ENCODE results near the gene CS. TPM values are rescaled to one million over a fixed set of nuclear protein-coding genes. Genes with fewer than 3 reads are reported as not detected.
"Not testable (repeated sequence)": the region's sequence is repeated elsewhere in the genome, so short reads cannot be mapped to it uniquely, and the experiment has no call there.

CS gene
- total RNA-seq, 2 donors from 2014 or later = 319 to 351 TPM

DNA sequence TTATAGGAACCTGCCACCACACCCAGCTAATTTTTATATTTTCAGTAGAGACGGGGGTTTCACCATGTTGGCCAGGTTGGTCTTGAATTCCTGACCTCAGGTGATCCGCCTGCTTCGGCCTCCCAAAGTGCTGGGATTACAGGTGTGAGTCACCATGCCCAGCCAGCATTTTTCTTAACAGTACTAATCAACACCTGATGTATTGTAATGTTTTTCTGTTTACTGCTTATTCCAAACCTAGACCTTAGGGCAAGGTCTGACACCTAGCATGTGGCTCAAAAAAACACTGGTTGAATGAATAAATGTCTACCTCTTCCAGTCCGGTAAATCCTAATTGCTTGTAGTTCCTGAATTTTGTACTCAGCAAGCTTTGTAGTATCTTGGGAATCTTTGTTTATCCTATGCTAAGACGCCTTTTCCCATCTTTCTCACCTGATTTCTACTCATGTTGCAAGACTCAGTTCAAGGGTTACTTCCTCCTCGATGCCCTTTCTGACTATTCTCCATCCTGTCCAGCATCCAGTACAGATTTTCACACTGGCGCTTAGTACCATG is 30.9 kb upstream of the CS start:
- no peaks in the 10 kb centered on the region for H3K9me3 Mint-ChIP-seq
- H3K36me3 Mint-ChIP-seq = peaks cover 0 to 3% of the 10 kb centered on the region in 2 donors
- DNase-seq (ENCODE audit: low spot score in 2 of 2) (no peak), ATAC-seq (no peak)
- no peak overlapping the region for H3K27ac Mint-ChIP-seq

DNA sequence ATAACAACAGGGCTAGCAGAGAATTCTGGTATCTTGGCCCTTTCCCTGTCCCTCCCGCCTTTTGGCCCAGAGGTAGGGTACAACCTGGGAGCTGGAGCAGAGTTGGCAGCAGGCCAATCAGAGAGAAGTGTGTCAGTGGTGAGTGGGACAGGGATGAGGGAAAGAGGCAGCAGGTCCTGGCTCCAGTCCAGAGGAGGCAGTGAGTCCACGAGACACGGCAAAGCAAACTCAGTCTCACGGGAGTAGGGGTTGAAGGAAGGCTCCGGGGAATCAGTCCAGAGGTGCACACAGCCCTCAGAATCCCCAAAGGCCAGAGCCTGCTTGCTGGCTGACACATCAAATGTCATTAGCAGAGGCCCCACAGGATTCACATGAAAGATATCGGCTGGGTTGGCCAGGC is 26.4 kb upstream of the CS start:
- peaks cover 0 to 6% of the 10 kb centered on the region in 2 donors for H3K36me3 Mint-ChIP-seq
- DNase-seq (ENCODE audit: low spot score in 2 of 2) (no peak), ATAC-seq (no peak)
- H3K27ac Mint-ChIP-seq = peak overlapping the region in 1 of 2 donors; percentile 23
- H3K9me3 Mint-ChIP-seq = no peaks in the 10 kb centered on the region

DNA sequence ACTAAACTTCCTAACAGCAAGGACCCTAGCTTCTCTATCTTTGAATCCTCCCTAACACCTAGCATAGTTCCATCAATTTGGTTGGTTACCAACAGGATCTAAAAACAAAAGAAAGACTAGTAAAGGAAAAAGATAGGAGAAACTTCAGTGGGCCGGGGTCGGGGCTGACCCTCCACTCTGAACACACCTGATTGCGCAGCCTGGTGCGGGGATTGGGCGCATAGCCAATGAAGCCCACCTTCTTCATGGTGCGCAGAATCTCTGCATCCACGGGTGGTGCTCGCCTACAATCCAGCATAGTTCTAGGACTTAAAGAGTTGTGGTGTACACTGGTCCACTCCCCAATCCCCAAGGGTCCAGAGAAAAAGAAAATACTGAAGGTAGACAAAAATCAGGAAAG is 26.0 kb upstream of the CS start:
- Mint-ChIP-seq H3K27ac (no peak overlapping the region), H3K9me3 (no peaks in the 10 kb centered on the region), H3K36me3 (peaks cover 0 to 6% of the 10 kb centered on the region in 2 donors)
- ATAC-seq = no peak
- DNase-seq (ENCODE audit: low spot score in 2 of 2) = no peak

DNA sequence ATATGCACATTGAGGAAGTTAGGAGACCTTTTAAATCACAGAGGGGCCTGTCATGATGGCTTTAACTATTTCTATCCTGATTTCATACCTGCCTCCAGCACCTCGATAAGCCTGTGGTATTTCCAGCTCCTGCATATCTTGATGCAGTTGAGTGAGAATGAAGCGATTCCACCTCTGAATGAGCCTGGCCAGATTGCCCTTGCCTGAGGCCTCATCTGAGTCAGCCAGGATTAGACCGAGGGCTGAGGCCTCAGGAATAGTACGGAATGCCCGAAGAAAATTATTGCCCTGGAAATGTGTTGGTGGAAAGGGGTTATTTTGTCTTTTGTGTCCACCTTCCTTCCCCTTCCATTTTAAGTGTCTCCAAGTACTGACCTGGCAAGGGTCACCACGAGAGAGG is 24.1 kb upstream of the CS start:
- ATAC-seq (no peak), DNase-seq (ENCODE audit: low spot score in 2 of 2) (no peak)
- peaks cover 0 to 6% of the 10 kb centered on the region in 2 donors for H3K36me3 Mint-ChIP-seq
- H3K9me3 Mint-ChIP-seq = no peaks in the 10 kb centered on the region
- peak overlapping the region; percentile 24 to 57 for H3K27ac Mint-ChIP-seq

DNA sequence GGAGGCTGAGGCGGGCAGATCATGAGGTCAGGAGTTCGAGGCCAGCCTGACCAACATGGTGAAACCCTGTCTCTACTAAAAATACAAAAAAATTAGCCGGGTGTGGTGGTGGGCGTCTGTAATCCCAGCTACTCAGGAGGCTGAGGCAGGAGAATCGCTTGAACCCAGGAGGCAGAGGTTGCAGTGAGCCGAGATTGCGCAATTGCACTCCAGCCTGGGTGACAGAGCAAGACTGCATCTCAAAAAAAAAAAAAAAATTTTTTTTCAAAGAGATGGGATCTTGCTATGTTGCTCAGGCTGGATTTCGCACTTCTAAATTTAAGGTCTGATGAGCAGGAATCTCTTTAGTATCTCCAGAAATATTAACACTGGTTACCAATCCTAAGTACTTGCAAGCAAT is 21.5 kb upstream of the CS start:
- not testable (repeated sequence) for H3K27ac Mint-ChIP-seq; H3K36me3 Mint-ChIP-seq; DNase-seq (ENCODE audit: low spot score in 2 of 2); ATAC-seq; H3K9me3 Mint-ChIP-seq

DNA sequence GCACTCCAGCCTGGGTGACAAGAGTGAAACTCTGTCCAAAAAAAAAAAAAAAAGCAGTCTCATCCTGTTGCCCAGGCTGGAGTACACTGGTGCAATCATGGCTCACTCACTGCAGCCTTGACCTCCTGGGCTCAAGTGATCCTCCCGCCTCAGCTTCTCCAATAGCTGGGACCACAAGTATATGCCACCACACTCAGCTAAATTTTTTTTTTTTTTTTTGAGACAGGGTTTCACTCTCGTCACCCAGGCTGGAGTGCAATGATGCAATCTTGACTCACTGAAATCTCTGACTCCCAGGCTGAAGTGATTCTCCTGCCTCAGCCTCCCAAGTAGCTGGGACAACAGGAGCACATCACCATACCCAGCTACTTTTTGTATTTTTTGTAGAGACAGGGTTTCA is 20.9 kb upstream of the CS start:
- H3K9me3 Mint-ChIP-seq = no peaks in the 10 kb centered on the region
- peaks cover under 1 to 4% of the 10 kb centered on the region in 2 donors for H3K36me3 Mint-ChIP-seq
- ATAC-seq (peak; percentile 10 to 68), DNase-seq (ENCODE audit: low spot score in 2 of 2) (no peak)
- H3K27ac Mint-ChIP-seq = no peak overlapping the region

DNA sequence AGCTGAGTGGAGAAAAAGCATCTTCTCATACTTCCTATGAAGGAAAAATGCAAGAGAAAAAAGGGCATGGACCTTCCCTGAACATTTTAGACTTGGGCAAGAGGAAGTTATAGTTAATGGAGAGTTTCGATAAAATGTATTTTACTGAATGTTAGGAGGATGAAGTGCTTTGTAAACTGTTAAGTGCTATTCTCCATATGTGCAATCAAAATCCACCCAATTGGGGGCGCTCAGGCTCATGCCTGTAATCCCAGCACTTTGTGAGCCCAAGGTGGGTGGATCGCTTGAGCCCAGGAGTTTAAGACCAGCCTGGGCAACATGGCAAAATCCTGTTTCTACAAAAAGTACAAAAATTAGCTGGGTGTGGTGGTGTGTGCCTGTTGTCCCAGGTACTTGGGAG is 17.5 kb upstream of the CS start:
- Mint-ChIP-seq H3K9me3 (no peaks in the 10 kb centered on the region), H3K36me3 (peaks cover 19% of the 10 kb centered on the region in 2 donors), H3K27ac (peak overlapping the region in 1 of 2 donors; percentile 18)
- no peak for ATAC-seq
- DNase-seq (ENCODE audit: low spot score in 2 of 2) = no peak

DNA sequence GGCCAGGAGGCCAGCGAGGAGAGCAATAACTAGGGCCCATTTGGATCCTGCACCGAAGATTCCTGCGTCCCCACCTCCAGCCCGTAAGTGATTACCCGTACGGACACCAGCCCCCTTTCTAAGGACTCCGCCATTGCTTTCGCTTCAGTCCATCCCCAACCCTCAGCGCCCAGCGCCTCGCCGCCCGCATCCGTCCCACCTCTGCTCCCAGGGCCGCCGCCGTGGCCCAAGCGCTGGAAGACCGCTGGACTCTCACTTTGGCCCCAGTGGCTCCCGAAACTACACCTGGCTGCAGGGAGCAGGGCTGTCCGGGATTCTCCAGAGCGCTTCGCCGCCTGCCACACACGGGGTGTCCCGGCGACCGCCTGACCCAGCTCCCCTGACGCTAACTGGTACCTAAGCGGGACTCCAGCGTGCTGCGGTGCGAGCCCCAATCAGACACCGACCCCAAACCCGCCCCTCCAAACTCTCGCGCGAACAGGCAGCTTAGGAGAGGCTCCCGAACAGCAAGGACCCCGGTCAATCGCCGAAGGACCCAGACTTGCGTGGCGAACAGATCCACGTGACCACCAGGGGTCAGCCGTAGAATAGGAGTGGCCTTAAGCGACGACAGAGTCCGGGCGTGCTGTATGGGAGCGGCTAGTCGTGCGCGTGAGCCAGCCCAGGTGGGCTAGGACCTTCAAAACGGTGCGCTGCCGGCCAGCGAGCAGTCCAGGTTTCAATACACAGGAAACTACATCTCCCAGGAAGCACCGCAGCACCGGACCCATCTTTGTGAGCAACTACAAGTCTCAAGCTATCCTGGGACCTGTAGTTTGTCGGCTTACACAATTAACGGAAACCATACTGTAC is 15.7 kb upstream of the CS start, which contains the start of gene CNPY2:
CNPY2 (minus strand) TSS at position 367 of the 852 bp plus-strand sequence. CDS start 771 bp downstream, outside the sequence.
- peak within 1 kb of the TSS; percentile 99 for H3K27ac Mint-ChIP-seq
- ATAC-seq (peak; percentile 91 to 95), DNase-seq (ENCODE audit: low spot score in 2 of 2) (peak; percentile 87 to 92)
- H3K36me3 Mint-ChIP-seq = peaks cover 19% of the 10 kb centered on the region in 2 donors
- no peaks in the 10 kb centered on the region for H3K9me3 Mint-ChIP-seq

DNA sequence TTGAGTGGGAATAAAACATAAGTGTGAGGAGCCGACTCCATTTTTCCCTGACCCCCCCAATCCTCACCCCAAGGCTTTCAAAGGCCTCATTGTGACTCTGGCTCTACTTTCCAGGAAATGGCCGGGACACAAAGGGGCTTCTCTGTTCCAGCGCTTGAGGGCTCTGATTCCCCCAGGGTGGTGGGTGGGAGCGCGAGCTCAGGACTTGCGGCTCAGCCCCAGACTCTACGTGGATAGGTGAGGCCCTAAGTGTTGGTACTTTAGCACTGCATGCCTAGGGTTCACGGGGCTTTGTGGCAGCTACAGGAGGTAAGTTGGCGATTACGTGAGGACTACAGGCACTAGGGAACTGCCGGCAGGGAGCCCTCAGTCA is 15.1 kb upstream of the CS start:
- H3K36me3 Mint-ChIP-seq = peaks cover 19% of the 10 kb centered on the region in 2 donors
- ATAC-seq = peak in 1 of 2 donors; percentile 2
- peak overlapping the region; percentile 99 for H3K27ac Mint-ChIP-seq
- no peaks in the 10 kb centered on the region for H3K9me3 Mint-ChIP-seq
- DNase-seq (ENCODE audit: low spot score in 2 of 2) = no peak

DNA sequence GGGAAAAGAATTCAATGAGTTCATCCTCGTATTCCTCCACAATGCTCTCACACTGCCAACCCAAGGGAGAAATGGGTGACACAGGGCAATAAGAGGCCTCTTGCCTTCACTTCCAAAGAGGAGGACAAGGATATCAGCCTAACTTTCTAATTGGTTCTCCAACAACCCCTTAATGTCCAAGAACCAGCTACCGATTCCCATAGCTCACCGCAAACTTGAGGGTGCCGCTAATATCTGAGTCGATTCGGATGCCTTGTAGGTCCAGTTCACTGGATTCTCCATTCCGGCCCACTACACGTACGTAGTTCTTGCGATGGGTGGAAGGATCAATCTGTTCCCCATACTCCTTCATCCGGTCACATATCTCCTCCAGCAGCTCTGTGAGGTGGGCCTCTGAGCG is 10.9 kb upstream of the CS start:
- Mint-ChIP-seq H3K27ac (peak overlapping the region in 1 of 2 donors; percentile 84), H3K36me3 (peaks cover 19 to 22% of the 10 kb centered on the region in 2 donors), H3K9me3 (no peaks in the 10 kb centered on the region)
- DNase-seq (ENCODE audit: low spot score in 2 of 2) (no peak), ATAC-seq (no peak)

DNA sequence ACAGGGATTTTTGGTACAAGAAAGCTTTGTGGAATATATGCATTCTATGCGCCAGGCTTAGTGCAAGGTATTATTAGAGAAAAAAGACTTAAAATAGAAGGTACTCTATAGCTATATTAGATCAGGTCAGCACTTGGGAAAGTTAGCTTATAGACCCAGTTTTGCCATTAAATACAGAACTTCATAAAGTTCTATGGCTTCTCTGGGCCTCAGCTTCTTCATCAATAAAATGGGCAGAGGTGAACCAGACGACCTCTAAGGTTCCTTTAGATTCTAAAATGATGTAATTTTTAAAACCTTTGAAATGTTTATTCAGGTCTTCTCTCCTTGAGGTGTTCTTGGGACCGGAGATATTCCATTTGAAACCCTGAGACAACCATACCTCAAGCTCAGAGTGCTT is 8.6 kb upstream of the CS start:
- ATAC-seq (no peak), DNase-seq (ENCODE audit: low spot score in 2 of 2) (no peak)
- Mint-ChIP-seq H3K9me3 (no peaks in the 10 kb centered on the region), H3K27ac (no peak overlapping the region), H3K36me3 (peaks cover 0 to 4% of the 10 kb centered on the region in 2 donors)

DNA sequence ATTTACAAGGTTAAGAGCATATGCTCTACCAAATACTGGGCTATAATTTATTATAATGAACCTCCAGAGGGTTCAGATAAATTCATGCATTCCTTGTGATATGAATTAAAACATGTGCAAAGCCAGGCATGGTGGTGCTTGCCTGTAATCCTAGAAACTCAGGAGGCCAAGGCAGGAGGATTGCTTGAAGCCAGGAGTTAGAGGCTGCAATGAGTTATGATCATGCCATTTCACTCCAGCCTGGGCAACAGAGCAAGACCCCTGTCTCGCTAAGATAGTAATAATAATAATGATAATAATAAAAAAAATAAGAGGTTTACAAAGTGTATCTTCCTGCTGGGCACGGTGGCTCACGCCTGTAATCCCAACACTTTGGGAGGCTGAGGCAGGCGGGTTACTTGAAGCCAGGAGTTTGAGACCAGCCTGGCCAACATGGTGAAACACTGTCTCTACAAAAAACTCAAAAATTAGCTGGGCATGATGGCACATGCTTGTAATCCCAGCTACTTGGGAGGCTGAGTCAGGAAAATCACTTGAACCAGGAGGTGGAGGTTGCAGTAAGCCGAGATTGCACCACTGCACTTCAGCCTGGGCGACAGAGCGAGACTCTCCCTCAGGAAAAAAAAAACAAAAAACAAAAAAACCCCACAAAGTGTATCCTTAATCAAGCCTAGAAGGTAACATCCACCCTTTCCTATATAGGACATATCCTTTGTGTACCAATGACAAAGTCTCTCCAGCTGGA is 7.3 kb upstream of the CS start:
- Mint-ChIP-seq H3K9me3 (no peaks in the 10 kb centered on the region), H3K27ac (no peak overlapping the region), H3K36me3 (peaks cover 0 to 4% of the 10 kb centered on the region in 2 donors)
- no peak for DNase-seq (ENCODE audit: low spot score in 2 of 2)
- no peak for ATAC-seq

DNA sequence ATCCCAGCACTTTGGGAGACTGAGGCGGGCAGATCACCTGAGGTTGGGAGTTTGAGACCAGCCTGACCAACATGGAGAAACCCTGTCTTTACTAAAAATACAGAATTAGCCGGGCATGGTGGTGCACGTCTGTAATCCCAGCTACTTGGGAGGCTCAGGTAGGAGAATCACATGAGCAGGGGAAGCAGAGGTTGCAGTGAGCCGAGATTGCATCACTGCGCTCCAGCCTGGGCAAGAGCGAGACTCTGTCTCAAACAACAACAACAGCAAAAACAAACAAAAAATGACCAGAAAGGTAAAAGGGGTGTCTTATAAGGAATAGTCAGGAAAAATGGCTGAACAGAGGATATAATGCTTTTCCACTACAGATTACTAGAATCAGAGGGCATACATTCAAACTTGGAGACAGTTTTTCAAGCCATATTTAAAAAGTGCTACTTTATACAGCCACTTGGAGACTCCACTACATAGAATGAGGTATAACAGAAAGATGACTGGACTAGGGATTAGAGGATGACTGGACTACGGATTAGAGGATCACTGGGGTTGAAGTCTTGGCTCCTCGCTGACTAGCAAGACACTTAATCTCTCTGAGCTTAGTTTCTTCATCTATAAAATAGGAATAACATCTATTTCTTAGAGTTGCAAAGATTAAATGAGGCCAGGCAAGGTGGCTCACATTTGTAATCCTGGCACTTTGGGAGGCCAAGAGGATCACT is 4.9 kb upstream of the CS start:
- H3K27ac Mint-ChIP-seq = peak overlapping the region in 1 of 2 donors; percentile 42
- DNase-seq (ENCODE audit: low spot score in 2 of 2) (no peak), ATAC-seq (no peak)
- H3K9me3 Mint-ChIP-seq = no peaks in the 10 kb centered on the region
- H3K36me3 Mint-ChIP-seq = peaks cover 3 to 4% of the 10 kb centered on the region in 2 donors

DNA sequence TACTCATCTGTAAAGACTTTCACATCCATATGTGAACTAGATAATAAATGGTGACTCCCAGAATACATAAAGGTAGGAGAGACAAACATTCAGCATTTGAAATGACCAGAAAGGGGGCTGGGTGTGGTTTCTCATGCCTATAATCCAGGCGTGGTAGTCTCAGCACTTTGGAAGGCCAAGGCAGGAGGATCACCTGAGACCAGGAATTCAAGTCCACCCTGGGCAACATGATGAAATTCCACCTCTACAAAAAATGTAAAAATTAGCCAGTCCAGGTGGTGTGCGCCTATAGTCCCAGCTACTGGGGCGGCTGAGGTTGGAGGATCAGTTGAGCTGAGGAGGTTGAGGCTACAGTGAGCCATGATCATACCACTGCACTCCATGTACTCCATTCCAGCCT is 4.1 kb upstream of the CS start:
- DNase-seq (ENCODE audit: low spot score in 2 of 2) (no peak), ATAC-seq (no peak)
- Mint-ChIP-seq H3K9me3 (no peaks in the 10 kb centered on the region), H3K36me3 (peaks cover 8 to 11% of the 10 kb centered on the region in 2 donors), H3K27ac (no peak overlapping the region)

DNA sequence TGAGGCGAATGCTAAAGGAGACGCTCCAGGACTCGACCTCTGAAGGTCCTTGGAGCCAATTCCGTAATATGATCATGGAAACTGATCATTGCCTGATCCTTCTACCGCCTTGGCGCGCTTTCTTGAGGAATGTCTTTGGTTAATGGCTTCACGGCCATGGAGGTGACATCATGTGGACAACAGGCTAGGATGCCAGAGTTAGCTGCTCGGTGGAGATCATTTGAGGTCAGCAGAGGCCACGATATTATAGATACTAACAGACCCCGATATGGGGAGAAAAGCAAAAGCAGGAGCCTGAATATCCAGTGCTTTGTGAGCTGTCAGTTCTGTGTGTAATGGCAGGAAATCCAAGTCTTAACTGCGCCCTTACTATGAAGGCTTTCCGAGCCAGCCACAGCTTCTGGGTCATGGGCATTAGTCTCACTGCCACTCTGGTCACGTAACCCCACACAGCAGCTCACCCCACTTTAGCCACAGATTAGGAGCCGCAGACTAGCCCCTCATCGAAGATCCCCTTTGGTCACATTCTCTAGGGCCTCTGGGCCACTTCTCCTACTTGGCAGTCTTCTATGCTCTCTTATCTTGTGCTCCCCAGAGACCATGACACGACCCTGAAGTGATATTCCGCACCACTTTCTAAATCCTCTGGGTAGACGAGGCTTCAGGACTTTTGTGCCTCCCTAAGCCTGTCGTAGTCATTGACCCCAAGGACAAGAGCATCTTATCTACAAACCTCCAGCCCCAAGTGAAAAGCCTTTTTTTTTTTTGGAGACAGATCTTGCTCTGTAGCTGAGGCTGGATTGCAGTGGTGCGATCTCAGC is 724 bp upstream of the CS start:
- DNase-seq (ENCODE audit: low spot score in 2 of 2) (no peak), ATAC-seq (peak in 1 of 2 donors; percentile 2)
- no peaks in the 10 kb centered on the region for H3K9me3 Mint-ChIP-seq
- peaks cover 25 to 37% of the 10 kb centered on the region in 2 donors for H3K36me3 Mint-ChIP-seq
- H3K27ac Mint-ChIP-seq = peak overlapping the region; percentile 92 to 95
